Right lobe of liver (tissue), 4 donors: ENCODE results near the gene HOXD9.

Experiments
- POLR2A ChIP-seq: fragments of 450-650 bp; IDR thresholded peaks from one replicate; pipeline ENCODE4 v1.6.1; 2017; ENCODE audit warnings: antibody characterized with exemption, mild to moderate bottlenecking
- TF ChIP-seq, protein P1 (sequence below), 4 donors: fragments of 200-600 bp in 3 of 4; fragments of 450-650 bp in 1 of 4; IDR thresholded peaks; one replicate each; pipeline versions ENCODE4 v1.5.1 to v1.8.0; 2016 to 2022; ENCODE audit warnings: antibody characterized with exemption in 4 of 4, mild to moderate bottlenecking in 2 of 4
- donor health status: DM: no; HTN: no; CAD: no.
- donor health status: DM: no; HTN: no; CAD: no.
- donor health status: DM: no; HTN: yes; CAD: no.

DNA sequence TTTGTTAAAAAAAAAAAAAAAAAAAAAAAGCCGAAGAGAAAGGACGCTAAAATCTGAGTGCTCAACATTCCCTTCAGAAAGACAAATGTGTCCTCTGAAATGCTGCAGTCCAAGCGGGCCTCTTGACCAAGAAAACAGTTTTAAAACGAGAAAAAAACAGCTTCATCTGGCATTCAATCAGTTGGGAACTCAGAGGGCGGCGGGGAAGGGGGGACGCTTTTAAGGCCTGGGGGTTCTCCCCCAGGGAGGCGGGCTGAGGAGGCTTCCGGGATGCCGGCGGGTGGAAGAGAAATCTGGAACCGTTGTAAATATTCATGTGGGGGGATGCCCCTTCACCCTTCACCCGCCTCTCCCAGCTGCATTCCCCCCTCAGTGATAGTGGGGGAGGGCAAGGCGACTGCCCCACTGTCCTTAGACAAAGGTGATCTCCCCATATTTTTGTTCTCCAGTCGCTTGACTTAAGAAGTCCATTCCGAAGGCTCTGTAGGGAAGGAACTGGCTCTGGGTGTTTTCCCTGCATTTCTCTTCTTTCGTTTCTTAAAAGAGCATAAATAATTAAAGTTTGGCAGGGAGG lies 18.7 kb upstream of the HOXD9 start:
- TF ChIP-seq, protein P1, sequence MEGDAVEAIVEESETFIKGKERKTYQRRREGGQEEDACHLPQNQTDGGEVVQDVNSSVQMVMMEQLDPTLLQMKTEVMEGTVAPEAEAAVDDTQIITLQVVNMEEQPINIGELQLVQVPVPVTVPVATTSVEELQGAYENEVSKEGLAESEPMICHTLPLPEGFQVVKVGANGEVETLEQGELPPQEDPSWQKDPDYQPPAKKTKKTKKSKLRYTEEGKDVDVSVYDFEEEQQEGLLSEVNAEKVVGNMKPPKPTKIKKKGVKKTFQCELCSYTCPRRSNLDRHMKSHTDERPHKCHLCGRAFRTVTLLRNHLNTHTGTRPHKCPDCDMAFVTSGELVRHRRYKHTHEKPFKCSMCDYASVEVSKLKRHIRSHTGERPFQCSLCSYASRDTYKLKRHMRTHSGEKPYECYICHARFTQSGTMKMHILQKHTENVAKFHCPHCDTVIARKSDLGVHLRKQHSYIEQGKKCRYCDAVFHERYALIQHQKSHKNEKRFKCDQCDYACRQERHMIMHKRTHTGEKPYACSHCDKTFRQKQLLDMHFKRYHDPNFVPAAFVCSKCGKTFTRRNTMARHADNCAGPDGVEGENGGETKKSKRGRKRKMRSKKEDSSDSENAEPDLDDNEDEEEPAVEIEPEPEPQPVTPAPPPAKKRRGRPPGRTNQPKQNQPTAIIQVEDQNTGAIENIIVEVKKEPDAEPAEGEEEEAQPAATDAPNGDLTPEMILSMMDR (IDR thresholded peaks at IDR 0.05) = no peak
- no peak for TF ChIP-seq POLR2A
